SJCRH30 (cell line): ENCODE measurements around the gene MYH14. TPM values are rescaled to one million over a fixed set of nuclear protein-coding genes. Genes with fewer than 3 reads are reported as not detected.

Experiments
- DNase-seq, 2 experiments: peaks; one replicate each; pipeline ENCODE4 v3.0.0-alpha.2; 2015 to 2020
- H3K27ac ChIP-seq: fragments of 250-450 bp; sonication (Bioruptor Pico); 2 replicates; pipeline ENCODE4 v1.5.1; 2020; ENCODE audit warnings: mild to moderate bottlenecking, moderate library complexity
- H3K27me3 ChIP-seq: fragments of 250-450 bp; sonication (Bioruptor Pico); 2 replicates; pipeline ENCODE4 v1.5.1; 2020; ENCODE audit warnings: mild to moderate bottlenecking, moderate library complexity
- H3K36me3 ChIP-seq: fragments of 250-450 bp; sonication (Bioruptor Pico); 2 replicates; pipeline ENCODE4 v1.5.1; 2020; ENCODE audit warnings: mild to moderate bottlenecking, moderate library complexity
- H3K4me1 ChIP-seq: fragments of 250-450 bp; sonication (Bioruptor Pico); 2 replicates; pipeline ENCODE4 v1.5.1; 2020; ENCODE audit warnings: mild to moderate bottlenecking, moderate library complexity
- H3K4me3 ChIP-seq: fragments of 250-450 bp; sonication (Bioruptor Pico); 2 replicates; pipeline ENCODE4 v1.5.1; 2020; ENCODE audit warnings: mild to moderate bottlenecking, moderate library complexity
- H3K9me3 ChIP-seq: fragments of 250-450 bp; sonication (Bioruptor Pico); replicated peaks from 2 replicates; pipeline ENCODE4 v1.5.1; 2020; ENCODE audit warnings: mild to moderate bottlenecking, moderate library complexity
- total RNA-seq: library from RNA; depleted of rRNA; stranded (reverse); fragments of >200 nt; shearing (Covaris generic); gene quantifications from 2 replicates; pipeline ENCODE4 v1.2.3, GENCODE V29; 2014

The MYH14 gene
- total RNA-seq, 1 experiment from 2014 or later: 25.7 TPM

- H3K9me3 ChIP-seq: peaks cover 7% of the 10 kb centered on the region; the same call in 1 of the 2 replicates
- H3K4me1 ChIP-seq: no peaks in the 10 kb centered on the region
- peaks cover 31% of the 10 kb centered on the region for H3K36me3 ChIP-seq
- no peak overlapping the region for H3K4me3 ChIP-seq
- H3K27me3 ChIP-seq: no peaks in the 10 kb centered on the region
- H3K27ac ChIP-seq: no peak overlapping the region
- no peak for DNase-seq
These were observed 45.4 kb downstream of the MYH14 start for GRCh38 chr19:50248826-50249225.

GRCh38 chr19:50249636-50250035, 46.2 kb downstream of the MYH14 start:
- no peaks in the 10 kb centered on the region for H3K27me3 ChIP-seq
- DNase-seq: no peak
- H3K36me3 ChIP-seq: peaks cover 36% of the 10 kb centered on the region
- H3K9me3 ChIP-seq: peaks cover 7% of the 10 kb centered on the region; the same call in 1 of the 2 replicates
- H3K4me3 ChIP-seq: no peak overlapping the region
- H3K4me1 ChIP-seq: no peaks in the 10 kb centered on the region
- H3K27ac ChIP-seq: no peak overlapping the region

DNA sequence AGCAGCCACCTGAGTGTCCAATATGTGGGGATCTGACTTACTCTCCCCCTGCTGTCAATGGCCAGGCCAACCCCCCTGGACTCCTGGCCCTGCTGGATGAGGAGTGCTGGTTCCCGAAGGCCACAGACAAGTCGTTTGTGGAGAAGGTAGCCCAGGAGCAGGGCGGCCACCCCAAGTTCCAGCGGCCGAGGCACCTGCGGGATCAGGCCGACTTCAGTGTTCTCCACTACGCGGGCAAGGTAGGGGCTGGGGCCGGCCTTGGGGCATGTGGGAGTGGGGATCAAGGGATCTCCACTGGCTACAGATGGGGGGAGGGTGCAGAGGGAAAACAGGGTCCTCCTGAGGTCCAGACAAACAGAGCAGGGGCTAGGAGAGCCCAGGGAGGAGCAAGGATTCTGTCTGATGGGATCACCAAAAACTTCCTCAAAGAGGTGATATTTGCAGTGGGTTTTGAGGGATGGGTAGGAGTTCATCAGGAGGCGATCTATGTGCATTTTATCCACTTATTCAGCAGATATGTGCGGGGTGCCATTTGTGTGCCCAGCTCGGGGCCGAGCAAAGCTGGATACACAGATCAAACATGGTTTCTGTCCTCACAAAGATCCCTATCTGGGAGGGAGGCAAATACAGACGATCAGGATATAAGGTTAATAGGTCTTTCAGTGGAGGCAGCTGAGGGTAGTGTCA, 47.2 kb downstream of the MYH14 start:
- no peak overlapping the region for H3K27ac ChIP-seq
- DNase-seq: no peak
- H3K4me1 ChIP-seq: no peaks in the 10 kb centered on the region
- H3K36me3 ChIP-seq: peaks cover 42% of the 10 kb centered on the region
- H3K4me3 ChIP-seq: no peak overlapping the region
- H3K9me3 ChIP-seq: peaks cover 7% of the 10 kb centered on the region; the same call in 1 of the 2 replicates
- no peaks in the 10 kb centered on the region for H3K27me3 ChIP-seq

DNA sequence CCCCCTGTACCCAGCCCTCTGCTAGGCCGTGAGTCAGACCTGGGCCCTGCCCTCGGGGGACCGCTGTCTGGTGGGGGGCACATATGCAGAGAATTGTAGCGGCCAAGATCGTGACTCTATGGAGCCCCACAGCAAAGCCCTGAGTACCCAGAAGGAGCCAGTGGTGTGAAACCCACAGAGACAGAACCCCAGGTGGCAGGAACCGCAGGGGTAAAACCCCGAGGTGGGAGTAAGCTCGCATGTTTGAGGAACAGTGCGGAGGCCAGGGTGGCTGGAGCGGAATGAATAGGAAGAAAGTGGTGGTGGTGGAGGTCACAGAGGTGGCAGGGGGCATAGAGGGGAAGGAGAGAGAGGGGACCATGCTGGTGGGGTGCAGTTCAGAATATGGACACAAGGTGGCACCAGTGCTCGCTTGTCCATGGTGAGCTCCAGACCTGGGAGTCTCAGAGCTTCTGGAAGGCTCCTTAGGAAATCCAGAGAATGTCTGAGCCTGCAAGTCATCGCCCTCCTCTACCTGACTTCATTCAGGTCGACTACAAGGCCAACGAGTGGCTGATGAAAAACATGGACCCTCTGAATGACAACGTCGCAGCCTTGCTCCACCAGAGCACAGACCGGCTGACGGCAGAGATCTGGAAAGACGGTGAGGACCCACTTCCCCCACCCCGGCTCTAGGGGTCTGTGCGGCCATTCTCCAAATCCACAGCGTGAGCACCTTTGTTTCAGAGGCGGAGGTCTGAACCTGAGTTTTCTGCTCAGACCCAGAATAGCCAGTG, 48.9 kb downstream of the MYH14 start:
- Histone ChIP-seq H3K4me1 (no peaks in the 10 kb centered on the region), H3K27ac (no peak overlapping the region), H3K36me3 (peaks cover 48% of the 10 kb centered on the region), H3K27me3 (no peaks in the 10 kb centered on the region), H3K9me3 (peaks cover 10% of the 10 kb centered on the region; the same call in 1 of the 2 replicates), H3K4me3 (no peak overlapping the region)
- DNase-seq: peak in 1 of 2 experiments; percentile 27

GRCh38 chr19:50252887-50253268, 49.5 kb downstream of the MYH14 start:
- peaks cover 51% of the 10 kb centered on the region for H3K36me3 ChIP-seq
- H3K4me1 ChIP-seq: no peaks in the 10 kb centered on the region
- peaks cover 10% of the 10 kb centered on the region; the same call in 1 of the 2 replicates for H3K9me3 ChIP-seq
- H3K4me3 ChIP-seq: no peak overlapping the region
- no peak for DNase-seq
- no peak overlapping the region for H3K27ac ChIP-seq
- H3K27me3 ChIP-seq: no peaks in the 10 kb centered on the region

DNA sequence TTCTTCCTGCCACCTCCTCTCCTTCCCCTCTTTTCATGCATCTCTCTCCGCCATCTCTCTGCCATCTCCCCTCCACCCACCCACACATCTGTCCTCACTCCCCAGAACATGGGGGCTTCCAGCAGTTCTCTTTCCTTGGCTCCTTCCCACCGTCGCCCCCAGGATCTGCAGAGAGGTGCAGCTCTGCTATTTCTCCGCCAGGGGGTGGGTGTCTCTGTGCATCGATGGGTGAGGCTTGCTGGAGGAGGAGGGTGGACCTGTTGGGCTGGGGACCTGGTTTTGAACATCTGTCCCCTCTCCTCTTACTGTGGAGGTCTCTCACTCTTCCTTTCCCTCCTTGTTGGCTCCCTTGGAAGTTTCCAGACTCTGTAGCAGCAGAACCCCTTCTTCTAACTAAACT, 51.7 kb downstream of the MYH14 start:
- Histone ChIP-seq H3K36me3 (peaks cover 54% of the 10 kb centered on the region), H3K9me3 (peaks cover 10% of the 10 kb centered on the region; the same call in 1 of the 2 replicates), H3K4me3 (no peak overlapping the region), H3K4me1 (no peaks in the 10 kb centered on the region), H3K27ac (no peak overlapping the region), H3K27me3 (no peaks in the 10 kb centered on the region)
- no peak for DNase-seq

DNA sequence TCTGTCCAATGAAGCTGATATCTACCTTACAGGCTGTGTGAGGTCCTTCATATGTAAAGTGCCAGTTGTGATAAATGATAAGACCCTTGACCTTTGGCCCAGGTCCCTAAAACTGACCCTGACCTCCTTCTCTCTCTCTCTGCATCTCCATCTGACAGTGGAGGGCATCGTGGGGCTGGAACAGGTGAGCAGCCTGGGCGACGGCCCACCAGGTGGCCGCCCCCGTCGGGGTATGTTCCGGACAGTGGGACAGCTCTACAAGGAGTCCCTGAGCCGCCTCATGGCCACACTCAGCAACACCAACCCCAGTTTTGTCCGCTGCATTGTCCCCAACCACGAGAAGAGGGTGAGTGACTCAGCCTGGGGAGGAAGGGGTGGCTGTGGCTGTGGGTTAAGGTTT, 53.7 kb downstream of the MYH14 start:
- no peak overlapping the region for H3K27ac ChIP-seq
- peaks cover 42% of the 10 kb centered on the region for H3K36me3 ChIP-seq
- DNase-seq: no peak
- peaks cover 10% of the 10 kb centered on the region; the same call in 1 of the 2 replicates for H3K9me3 ChIP-seq
- no peaks in the 10 kb centered on the region for H3K27me3 ChIP-seq
- no peaks in the 10 kb centered on the region for H3K4me1 ChIP-seq
- H3K4me3 ChIP-seq: no peak overlapping the region

- Histone ChIP-seq H3K36me3 (peaks cover 24% of the 10 kb centered on the region), H3K27ac (no peak overlapping the region), H3K4me1 (no peaks in the 10 kb centered on the region), H3K27me3 (no peaks in the 10 kb centered on the region), H3K9me3 (0 out of 2 replicates have a peak, but pooled peaks cover 3% of the 10 kb centered on the region), H3K4me3 (no peak overlapping the region)
- peak; percentile 40 to 52 for DNase-seq
These were observed 55.5 kb downstream of the MYH14 start for GRCh38 chr19:50258918-50259372.

GRCh38 chr19:50261446-50261970, 58.1 kb downstream of the MYH14 start:
- H3K36me3 ChIP-seq: peaks cover 10% of the 10 kb centered on the region
- 0 out of 2 replicates have a peak, but pooled peaks cover 3% of the 10 kb centered on the region for H3K9me3 ChIP-seq
- no peak for DNase-seq
- H3K27ac ChIP-seq: no peak overlapping the region
- no peak overlapping the region for H3K4me3 ChIP-seq
- no peaks in the 10 kb centered on the region for H3K27me3 ChIP-seq
- H3K4me1 ChIP-seq: no peaks in the 10 kb centered on the region

DNA sequence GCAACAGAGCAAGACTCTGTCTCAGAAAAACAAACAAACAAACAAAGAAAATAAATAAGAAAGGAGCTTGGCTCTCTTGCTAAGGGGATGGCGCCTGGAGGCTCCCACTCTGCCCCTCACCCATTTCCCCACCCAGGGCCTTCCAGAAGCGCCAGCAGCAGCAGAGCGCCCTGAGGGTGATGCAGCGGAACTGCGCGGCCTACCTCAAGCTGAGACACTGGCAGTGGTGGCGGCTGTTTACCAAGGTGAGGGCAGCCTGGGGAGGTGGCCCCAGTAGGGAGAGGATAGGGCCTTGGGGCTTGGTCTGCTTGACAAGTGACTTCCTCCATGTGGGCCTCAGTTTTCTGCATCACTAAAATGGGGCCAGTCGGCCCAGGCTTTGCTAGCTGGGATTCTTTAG, 59.8 kb downstream of the MYH14 start:
- H3K4me3 ChIP-seq: no peak overlapping the region
- H3K27ac ChIP-seq: no peak overlapping the region
- DNase-seq: no peak
- H3K36me3 ChIP-seq: peaks cover 3% of the 10 kb centered on the region; the same call in 1 of the 2 replicates
- no peaks in the 10 kb centered on the region for H3K9me3 ChIP-seq
- no peaks in the 10 kb centered on the region for H3K27me3 ChIP-seq
- no peaks in the 10 kb centered on the region for H3K4me1 ChIP-seq

DNA sequence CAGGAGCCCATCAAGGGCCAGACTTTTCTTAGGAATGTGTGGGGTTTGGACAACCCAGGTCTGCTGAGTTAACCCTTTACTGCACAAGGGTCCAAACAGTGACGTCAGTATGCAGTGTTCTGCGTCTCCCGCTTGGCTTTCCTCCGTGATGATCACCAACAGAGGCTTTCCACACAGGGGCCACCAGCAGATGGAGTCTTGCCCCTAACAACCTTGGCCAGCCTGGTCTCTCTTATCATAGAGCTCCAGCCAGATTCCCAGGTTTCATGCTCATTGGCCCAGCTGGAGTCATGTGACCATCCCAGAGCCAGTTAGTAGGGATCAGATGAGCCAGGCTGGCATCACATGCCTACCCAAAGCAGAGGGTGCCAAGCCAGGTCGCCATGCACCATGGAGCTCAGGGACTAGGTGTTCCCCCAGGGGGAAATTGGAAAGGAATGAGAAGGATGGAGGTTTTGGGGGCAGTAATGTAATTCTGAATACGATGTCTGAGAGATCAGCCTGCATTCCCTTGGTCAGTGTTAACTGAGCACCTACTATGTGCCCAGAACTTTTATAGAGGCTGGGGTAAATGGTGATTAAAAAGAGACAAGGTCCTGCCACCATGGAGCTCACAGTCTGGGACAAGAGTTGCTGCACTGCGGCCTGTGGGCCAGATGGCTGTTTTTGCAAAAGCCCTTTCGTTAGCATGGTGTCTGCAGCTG, 61.2 kb downstream of the MYH14 start:
- H3K4me3 ChIP-seq: no peak overlapping the region
- H3K9me3 ChIP-seq: no peaks in the 10 kb centered on the region
- H3K4me1 ChIP-seq: no peaks in the 10 kb centered on the region
- H3K27ac ChIP-seq: no peak overlapping the region
- DNase-seq: no peak
- H3K36me3 ChIP-seq: peaks cover 7% of the 10 kb centered on the region; the same call in 1 of the 2 replicates
- H3K27me3 ChIP-seq: no peaks in the 10 kb centered on the region

DNA sequence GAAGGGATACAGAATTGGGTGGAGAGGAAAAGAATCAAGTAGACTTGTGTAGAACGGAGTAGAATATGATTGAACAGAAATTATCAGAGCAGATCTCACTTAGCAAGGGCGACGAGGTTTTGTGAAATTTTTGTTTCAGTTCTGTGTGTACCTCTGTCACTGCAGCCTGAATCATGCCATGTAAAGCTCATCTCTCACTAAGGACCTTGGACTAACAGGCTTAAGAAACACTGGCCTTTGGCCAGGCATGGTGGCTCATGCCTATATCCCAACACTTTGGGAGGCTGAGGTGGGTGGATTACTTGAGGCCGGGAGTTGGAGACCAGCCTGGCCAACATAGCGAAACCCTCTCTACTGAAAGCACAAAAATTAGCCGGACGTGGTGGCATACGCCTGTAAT, 62.6 kb downstream of the MYH14 start:
- Histone ChIP-seq H3K9me3 (no peaks in the 10 kb centered on the region), H3K4me1 (no peaks in the 10 kb centered on the region), H3K36me3 (peaks cover 7% of the 10 kb centered on the region; the same call in 1 of the 2 replicates), H3K27me3 (no peaks in the 10 kb centered on the region), H3K27ac (no peak overlapping the region), H3K4me3 (no peak overlapping the region)
- DNase-seq: no peak

DNA sequence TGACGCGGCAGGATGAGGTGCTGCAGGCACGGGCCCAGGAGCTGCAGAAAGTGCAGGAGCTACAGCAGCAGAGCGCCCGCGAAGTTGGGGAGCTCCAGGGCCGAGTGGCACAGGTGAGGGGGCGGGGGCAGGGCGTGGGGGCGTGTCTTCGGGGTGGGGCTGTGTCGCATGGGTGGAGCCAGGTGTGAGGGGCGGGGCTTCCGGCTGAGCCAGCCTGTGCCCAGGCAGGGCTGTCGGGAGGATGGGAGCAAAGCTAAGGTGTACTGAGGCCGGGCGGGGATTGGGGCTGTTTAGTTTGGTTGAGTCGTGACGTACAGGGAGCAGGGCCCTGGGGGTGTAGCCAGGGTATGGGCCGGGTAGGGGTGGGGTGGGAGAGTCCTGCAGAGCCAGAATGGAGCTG, 63.5 kb downstream of the MYH14 start:
- peak in 1 of 2 experiments; percentile 22 for DNase-seq
- H3K4me3 ChIP-seq: no peak overlapping the region
- H3K27me3 ChIP-seq: no peaks in the 10 kb centered on the region
- no peaks in the 10 kb centered on the region for H3K9me3 ChIP-seq
- H3K36me3 ChIP-seq: peaks cover 7% of the 10 kb centered on the region
- H3K27ac ChIP-seq: no peak overlapping the region
- H3K4me1 ChIP-seq: no peaks in the 10 kb centered on the region

GRCh38 chr19:50268041-50268440, 64.6 kb downstream of the MYH14 start:
- no peaks in the 10 kb centered on the region for H3K27me3 ChIP-seq

More at GRCh38 chr19:50268041-50268440, 64.6 kb downstream of the MYH14 start:
- H3K4me1 ChIP-seq: no peaks in the 10 kb centered on the region
- H3K9me3 ChIP-seq: no peaks in the 10 kb centered on the region
- H3K27ac ChIP-seq: no peak overlapping the region
- H3K36me3 ChIP-seq: peaks cover 9% of the 10 kb centered on the region
- no peak for DNase-seq
- H3K4me3 ChIP-seq: no peak overlapping the region
